Epithelial cell of esophagus (primary cell): ENCODE data around the gene DPP7.

Experiments used
- DNase-seq: peaks from one replicate; pipeline ENCODE4 v3.0.0; 2010; ENCODE audit warnings: low read depth
- H3K4me3 ChIP-seq: 2 replicates; pipeline ENCODE4 v1.5.1; 2011; ENCODE audit warnings: mild to moderate bottlenecking, low read length, control low read depth
- TF ChIP-seq, protein P1 (sequence below): IDR thresholded peaks from 2 replicates; pipeline ENCODE4 v1.5.1; 2011; ENCODE audit warnings: low read depth, mild to moderate bottlenecking, low read length, control low read depth, inconsistent platforms; ENCODE audit not compliant: insufficient read depth; ENCODE audit errors: missing control alignments

DPP7 gene

GRCh38 chr9:137147091-137147792 is 32.7 kb upstream of the DPP7 start:
- TF ChIP-seq, protein P1, sequence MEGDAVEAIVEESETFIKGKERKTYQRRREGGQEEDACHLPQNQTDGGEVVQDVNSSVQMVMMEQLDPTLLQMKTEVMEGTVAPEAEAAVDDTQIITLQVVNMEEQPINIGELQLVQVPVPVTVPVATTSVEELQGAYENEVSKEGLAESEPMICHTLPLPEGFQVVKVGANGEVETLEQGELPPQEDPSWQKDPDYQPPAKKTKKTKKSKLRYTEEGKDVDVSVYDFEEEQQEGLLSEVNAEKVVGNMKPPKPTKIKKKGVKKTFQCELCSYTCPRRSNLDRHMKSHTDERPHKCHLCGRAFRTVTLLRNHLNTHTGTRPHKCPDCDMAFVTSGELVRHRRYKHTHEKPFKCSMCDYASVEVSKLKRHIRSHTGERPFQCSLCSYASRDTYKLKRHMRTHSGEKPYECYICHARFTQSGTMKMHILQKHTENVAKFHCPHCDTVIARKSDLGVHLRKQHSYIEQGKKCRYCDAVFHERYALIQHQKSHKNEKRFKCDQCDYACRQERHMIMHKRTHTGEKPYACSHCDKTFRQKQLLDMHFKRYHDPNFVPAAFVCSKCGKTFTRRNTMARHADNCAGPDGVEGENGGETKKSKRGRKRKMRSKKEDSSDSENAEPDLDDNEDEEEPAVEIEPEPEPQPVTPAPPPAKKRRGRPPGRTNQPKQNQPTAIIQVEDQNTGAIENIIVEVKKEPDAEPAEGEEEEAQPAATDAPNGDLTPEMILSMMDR, result no peak
- no peak for DNase-seq
- H3K4me3 ChIP-seq, result no peak overlapping the region

DNA sequence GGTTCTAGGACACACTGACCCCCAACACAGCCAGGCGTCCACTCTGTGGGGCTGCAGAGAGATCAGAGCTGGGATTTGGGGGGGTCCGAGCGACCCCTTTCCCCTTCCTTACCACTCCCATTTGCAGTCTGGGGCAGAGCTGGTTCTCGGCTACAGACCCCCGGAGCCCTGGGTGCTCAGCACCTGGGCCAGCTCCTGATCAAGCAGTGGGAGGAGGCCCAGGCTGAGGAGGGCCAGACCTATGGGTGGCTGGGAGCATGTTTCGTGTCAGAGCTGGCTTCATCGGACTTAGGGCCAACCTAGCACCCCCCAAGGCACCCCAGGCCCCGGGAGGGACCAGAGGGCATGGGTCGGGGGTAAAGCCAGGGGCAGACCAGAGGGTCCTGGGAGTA is 32.0 kb upstream of the DPP7 start:
- TF ChIP-seq, protein P1, result no peak
- no peak for DNase-seq
- H3K4me3 ChIP-seq, result no peak overlapping the region

GRCh38 chr9:137145731-137146526 is 31.4 kb upstream of the DPP7 start:
- H3K4me3 ChIP-seq, result no peak overlapping the region
- no peak for DNase-seq
- TF ChIP-seq, protein P1, result no peak

DNA sequence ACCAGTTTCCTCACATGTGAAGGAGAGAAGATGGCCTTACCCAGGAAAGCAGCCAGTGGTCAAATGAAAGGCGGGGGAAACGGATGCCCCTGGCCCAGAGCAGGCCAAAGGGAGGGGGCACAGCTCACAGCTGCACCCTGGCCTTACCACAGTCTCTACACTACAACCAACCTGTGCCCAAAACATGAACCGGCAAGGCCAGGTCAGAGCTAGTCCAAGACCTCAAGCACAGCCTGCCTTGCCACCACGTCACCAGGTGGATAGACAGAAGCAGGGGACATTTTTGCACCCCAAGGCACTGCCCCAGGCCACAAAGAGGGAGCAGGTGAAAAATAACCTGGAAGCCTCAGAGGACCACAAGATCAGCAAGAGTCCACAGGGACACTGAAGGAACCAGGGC is 28.9 kb upstream of the DPP7 start:
- no peak overlapping the region for H3K4me3 ChIP-seq
- no peak for DNase-seq
- TF ChIP-seq, protein P1, result no peak

DNA sequence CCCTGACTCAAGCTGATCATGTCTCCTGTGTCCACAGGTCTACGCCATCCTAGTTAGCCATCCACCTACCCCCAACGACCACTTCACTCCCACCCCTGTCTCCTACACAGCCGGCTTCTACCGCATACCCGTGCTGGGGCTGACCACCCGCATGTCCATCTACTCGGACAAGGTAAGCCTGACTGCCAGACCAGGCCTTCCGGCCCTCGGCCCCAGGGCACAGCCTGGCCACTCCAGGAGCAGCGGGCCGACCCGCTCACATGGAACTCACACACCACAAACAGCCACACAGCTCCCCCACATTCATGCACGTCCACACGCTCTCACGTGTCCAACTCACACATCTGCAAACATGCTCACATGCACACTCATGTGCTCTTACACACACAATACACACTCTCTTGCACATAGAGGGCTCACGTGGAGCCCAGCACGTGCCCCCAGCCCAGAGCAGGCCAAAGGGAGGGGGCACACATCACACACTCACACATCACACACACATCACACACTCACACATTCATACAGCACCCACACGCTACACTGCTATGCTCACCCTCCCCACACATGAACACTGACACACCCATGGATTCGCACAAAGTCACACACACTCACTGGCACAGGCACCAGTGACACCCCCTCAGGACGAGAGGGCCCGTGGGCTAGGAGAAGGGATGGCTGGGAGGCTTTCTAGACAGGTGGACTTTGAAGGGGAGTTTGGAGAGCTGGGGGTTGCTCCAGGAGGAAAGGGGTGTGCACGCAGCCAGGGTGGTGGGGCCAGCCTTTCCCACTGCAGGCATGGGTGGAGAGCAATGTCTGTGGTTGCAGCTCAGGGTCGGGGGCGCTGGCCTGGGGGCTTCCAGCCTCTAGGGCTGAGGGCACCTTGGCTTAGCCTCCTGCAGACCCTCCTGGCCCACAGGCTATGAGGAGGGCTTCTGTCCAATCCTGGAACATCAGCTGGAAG is 27.7 kb upstream of the DPP7 start:
- no peak for DNase-seq
- H3K4me3 ChIP-seq, result no peak overlapping the region
- TF ChIP-seq, protein P1, result no peak

GRCh38 chr9:137141050-137141810 is 26.7 kb upstream of the DPP7 start:
- no peak overlapping the region for H3K4me3 ChIP-seq
- TF ChIP-seq, protein P1, result no peak
- no peak for DNase-seq
